GM21786 (cell line): ENCODE measurements around the gene SPNS3.

Experiments
- ATAC-seq: cut with Tn5 transposase; IDR thresholded peaks from one replicate; pipeline ENCODE4 v1.9.1; 2021; ENCODE audit not compliant: unreplicated experiment

Gene SPNS3

DNA sequence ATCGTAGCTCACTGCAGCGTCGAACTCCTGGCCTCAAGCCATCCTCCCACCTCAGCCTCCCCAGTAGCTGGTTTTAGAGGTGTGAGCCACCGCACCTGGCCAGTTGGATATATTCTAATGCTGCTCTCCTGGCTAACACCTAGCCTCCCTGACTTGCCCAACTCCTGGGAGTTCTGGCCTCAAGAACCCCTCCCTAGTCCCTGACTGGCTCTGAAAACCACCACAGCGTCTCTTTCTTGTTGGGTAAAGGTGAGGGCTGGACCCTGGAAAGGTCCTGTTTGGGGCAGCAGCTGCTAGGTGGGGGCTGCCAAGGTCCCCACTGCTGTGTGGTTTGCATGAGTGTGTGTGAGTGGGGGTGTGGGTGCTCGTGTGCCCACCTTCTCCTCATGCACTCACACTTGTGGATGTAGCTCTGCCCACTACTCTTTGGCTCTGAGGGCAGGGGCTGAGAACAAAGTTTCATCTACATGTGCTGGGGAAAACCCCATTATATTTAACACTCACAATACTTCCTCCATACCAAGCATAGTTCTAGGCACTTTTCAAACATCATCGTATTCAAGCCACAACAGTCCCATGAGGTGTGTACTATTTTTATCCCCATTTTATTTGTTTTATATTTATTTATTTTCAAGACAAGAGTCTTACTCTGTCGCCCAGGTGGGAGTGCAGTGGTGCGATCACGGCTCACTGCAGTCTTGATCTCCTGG, 7.1 kb upstream of the SPNS3 start:
- no peak for ATAC-seq

DNA sequence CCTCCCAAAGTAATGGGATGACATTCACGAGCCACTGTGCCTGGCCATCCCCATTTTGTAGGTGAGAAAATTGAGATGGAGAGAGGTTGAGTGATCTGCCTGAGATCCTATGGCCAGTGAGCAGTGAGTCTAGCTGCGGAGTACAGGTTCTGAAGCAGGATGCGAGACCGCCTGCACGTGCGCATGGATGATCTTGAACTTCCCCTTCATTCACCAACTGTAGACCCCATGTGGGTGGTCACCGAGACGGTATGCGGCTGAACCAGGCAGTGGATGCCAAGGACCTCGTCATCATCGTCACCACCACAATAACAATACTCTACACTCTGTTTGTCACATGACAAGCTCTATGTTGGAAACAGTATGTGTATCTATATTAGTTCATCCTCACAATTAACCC, 6.2 kb upstream of the SPNS3 start:
- ATAC-seq, result no peak

DNA sequence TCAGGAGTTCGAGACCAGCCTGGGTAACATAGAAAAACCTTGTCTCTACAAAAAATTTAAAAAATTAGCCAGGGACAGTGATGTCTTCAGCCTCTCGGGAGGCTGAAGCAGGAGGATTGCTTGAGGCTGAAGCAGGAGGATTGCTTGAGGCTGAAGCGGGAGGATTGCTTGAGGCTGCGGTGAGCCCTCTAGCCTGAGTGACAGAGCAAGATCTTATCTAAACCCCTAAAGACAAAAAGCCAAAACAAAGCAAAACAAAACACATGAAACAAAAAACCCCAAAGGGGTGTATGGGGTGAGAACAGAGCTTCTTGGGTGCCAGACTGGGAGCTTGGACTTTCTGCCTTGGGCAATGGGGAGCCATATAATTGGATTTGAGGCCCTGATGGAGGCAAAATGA, 2.6 kb downstream of the SPNS3 start:
- no peak for ATAC-seq

DNA sequence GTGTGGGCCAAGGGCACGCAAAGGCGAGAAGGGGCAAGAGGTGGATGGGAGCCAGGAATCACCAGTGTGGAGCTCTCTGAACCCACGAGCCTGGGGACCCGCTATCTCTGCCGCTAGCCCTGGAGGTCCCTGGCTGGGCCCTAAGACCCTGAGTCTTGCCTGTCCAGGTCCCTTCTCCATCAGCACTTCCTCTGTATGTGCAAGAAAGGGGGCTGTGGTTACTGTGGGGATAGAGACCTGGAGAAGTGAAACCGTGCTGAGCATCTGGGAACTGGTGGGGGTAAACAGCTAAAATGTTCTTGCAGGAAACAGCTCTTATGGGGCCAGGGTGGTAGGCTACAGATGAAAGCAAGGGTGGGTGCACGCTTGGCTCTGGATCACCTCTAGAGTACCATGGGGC, 3.1 kb downstream of the SPNS3 start:
- ATAC-seq, result no peak

DNA sequence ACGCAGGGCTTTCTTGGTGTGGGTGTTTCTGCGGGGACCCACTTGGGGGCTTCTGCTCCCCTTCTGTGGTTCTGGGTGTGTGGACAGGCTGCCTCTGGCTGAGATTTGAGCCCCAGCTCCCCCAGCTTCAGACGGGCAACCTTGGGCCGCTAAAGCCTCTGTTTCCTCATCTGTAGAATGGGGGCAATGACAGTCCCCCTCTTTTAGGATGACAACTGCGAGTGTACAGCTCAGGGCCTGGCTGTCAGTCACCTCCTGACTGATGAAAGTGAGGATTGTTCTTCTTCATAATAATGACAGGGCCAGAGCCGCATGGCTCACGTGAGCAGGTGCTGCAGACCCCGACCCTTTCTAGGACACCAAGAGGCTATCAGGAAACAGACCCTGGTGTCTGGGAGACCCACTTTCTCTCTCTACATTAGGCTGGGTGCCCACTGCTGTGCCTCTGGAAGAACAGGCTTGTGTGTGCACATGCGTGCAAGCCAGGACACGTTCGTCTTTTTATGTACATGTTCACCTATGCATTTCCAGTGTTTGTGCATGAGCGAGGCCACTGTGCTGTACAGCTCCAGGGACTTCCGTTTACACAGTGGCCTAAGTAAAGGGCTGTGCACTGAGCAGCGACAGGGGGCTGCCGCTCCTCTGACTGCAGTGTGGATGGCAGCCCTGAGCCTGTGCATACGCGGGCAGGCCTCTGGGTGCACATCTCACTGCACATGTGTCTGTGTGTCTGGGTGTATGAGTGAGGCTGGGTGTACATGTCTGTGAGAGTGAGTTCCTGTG, 4.6 kb downstream of the SPNS3 start:
- no peak for ATAC-seq

DNA sequence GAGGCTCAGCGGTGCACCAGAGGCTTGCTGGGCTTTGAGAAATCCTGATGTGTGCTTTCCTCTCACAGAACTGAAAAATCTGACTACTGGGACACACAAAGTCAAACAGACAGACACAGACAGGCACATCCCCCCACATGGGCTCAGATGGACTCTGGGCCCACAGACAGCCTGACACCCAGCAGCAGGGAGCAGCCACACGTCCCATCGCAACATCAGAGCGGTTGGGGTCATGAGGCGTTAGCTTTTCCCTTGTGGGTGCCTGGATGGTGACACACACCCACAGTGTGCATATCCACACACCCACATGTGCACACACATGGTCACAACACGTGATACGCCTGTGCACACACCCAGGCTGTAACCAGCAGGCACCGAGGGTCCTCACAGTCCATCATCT, 6.3 kb downstream of the SPNS3 start:
- no peak for ATAC-seq

DNA sequence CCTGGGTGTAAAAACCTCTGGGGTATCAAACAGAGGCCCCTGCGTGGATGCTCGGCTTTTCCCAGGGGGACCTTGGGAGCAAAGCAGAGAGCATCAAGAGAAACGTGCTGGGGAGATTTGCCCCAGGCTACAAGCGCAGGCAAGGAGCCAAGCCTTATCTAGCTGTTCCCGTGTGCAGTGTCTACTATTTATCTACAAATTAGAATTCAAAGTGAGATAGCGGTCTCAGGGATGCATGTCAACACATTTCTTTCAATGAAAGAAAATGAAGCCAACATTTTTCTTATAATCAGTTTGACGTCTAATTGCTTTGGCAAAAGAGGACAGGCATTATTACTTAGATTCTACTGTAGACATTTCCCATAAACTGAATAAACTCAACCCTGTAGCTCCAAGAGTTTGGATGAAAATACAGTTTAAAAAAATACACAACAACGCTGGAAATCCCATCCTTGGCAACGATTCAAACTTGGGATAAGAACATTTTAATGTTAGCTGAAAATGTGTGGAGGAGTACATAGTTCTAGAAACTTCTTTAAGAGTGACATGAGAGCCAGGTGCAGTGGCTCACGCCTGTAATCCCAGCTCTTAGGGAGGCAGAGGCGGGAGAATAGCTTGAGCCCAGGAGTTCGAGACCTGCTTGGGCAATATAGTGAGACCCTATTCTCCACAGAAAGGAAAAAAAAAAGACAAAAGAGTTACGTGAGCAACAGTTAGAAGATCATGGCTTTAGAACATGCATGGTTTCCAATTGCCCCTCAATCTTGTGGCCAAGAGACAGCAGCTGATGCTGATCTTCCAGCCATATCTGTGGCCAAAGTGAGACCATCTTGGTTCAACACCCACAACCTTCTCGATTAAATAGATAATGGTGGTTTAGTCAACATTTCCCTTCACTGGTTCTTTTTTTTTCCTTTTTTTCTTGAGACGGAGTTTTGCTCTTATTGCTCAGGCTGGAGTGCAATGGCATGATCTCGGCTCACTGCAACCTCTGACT, 7.2 kb downstream of the SPNS3 start:
- no peak for ATAC-seq

DNA sequence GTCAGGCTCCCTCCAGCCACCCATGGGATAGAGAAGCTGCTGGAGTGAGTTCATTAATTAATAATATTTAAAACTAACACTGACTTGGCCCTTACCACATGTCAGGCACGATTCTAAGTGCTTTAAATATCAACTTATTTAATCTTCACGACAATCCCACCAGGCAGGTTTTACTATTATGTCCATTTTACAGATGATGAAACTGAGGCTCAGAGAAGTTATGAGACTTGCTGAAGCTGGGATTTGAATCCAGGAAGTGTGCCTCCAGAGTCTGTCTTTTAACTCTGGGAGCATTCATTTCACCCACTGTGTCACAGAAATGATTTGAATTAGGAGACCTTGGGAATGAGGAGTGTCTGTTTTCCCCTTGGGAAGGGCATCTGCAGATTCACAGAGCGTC, 8.8 kb downstream of the SPNS3 start:
- no peak for ATAC-seq

DNA sequence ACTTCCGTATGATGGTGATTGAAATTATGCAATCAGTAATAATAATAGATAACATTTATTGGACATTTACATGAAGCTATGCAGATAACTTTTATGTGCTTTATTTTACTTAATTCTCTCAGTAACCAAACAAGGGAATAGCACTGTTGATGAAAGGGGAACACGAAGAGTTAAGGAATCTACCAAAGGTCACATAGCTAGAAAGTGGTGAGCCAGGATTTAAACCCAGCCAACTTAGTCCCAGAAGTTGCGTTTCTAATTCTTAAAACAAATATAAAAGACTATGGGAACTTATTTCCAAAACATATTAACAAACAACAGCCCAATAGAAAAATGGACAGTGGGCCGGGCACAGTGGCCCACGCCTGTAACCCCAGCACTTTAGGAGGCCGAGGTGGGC, 9.7 kb downstream of the SPNS3 start:
- no peak for ATAC-seq

DNA sequence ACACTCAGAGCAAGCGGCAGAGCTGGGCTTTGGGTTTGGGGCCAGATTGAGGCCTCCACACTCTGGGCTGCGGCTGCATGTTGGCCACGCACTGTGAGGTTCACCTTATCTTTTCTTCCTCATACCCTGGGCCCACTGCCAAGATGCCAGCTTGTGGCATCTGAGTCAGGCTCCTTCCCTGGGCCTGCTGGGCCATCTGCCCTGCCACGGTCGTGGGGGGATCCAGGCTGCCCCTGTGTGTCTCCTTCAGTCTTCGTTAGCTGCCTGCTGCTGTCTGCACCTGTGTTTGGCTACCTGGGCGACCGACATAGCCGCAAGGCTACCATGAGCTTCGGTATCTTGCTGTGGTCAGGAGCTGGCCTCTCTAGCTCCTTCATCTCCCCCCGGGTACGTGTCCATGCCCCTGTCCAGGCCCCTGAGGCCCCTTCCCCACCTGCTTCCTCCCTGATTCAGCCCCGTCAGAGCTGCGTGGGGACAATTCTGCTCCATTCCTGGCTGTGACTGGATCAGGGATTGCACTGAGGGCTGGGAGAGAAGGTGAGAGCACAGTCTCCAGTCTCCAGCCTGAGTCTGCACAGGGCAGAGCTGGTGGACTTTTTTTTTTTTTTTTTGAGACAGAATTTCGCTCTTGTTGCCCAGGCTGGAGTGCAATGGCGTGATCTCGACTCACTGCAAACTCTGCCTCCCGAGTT, 11.2 kb downstream of the SPNS3 start:
- no peak for ATAC-seq

DNA sequence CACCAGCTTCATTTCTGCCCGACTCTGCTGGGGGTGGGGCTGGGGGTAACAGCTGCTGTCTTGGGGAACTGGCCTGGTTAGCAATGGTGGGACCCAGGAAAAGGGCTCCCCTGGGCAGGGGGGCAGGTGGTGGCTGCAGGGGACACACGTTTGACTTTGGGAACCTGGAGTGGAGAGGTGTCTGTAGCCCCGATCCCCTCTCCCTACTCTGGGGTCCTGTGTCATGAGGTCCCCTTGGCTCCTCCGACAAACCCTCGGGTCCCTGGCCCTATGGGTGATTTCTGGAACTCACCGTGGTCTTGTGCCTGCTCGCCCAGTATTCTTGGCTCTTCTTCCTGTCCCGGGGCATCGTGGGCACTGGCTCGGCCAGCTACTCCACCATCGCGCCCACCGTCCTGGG, 12.0 kb downstream of the SPNS3 start:
- no peak for ATAC-seq

DNA sequence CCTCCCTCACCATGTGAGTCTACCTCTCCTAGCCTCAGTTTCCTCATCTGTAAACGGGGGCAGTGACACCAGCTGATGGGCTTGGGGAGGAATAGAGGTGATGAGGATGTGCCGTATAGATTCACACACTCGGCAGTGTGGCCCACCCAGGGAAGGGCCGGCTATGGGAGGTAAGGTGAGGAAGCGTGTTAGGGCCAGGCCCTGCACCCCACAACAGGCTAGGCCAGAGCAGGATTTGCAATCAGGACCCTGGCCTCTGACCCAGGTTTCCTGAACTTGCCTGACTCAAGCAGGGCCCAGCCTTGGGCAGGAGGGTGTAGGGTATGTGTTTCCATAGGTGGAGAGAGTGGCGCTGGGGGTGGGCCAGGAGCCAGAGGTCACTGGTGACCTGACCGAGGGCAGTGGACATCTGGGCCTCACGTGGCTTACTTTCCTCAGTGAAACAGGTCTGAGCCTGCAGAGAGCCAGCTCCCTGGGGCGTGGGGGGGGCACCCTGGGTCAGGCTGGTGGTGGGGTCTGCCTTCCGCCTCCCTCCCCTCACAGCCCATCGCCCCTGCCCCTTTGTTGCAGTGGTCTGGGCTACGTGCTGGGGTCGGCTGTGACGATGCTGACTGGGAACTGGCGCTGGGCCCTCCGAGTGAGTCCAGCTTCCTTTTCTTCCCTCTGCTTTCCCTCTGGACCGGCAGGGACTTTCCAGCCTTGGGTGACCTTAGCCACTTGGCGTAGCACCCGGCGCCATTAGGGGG, 12.8 kb downstream of the SPNS3 start:
- no peak for ATAC-seq

DNA sequence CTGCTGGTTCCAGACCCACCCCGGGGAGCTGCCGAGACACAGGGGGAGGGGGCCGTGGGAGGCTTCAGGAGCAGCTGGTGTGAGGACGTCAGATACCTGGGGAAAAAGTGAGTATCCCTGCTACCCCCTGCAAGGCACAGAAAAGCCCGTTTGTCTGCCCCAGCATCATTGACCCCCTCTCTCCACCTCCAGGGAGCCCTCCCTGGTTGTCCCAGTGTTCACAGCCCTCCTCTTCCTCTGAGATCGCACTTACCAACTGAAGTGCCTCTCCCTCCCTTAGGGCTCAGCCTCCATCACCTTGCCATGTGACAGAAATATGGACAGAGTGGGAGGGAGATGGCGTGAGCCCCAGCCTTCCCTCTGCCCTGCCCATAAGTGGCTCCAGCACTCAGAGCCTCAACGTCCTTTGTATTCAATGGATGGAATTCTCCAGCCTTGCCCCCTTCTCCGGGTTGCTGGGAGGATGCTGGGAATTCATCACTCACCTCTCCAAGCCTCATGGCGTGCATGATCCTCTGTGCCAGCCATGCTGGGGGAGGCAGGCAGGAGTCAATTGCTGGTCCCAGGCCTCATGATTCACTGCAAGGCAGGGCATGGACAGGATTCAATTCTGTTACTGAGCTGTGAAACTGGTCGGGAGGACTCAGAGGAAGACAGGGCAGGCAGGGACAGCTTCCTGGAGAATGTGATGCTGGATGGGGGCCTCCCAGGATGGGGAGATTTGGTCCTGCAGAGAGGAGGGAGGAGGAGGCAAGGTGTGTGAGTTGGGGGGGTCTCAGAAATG, 14.6 kb downstream of the SPNS3 start:
- no peak for ATAC-seq

DNA sequence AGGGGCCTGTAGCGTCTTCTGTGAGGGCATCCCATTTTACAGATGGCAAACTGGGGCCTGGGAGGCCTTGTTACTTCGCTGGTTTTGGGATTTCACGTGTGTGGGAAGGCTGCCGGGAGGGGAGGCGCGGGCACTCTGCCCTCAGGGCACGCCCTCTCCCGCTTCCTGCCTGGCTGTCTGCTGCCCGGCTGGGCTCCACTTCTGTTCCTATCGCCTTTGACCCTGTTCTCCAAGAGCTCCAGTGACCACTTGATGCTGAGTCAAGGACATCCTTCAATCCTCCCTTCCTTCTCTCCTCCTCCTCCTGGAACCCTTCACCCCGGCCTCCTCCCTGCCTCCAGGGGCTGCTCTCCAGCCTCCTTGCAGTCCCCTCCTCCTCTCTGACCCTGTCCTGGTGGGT, 16.0 kb downstream of the SPNS3 start:
- ATAC-seq, result no peak

DNA sequence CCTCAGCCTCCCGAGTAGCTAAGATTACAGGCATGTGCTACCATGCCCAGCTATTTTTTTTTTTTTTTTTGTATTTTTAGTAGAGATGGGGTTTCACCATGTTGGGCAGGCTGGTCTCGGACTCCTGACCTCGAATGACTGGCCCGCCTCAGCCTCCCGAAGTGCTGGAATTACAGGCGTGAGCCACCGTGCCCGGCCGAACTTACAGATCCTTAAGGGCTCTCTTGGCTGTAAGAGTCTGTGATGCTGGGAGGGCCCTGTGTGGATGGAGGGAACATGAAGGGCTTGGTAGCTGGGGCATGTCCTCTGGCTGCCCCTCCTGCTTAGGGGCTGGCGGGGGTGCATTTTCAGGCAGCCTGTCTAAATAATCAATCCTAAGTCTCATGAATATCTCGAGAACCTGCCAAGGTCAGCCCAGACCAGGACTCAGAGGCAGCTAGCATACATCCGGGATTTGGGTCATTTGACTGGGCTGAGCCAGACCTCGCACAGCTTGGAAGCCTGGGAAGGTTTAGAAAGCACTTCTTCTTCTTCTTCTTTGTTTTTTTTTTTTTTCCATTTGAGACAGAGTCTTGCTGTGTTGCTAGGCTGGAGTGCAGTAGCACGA, 17.1 kb downstream of the SPNS3 start:
- no peak for ATAC-seq

DNA sequence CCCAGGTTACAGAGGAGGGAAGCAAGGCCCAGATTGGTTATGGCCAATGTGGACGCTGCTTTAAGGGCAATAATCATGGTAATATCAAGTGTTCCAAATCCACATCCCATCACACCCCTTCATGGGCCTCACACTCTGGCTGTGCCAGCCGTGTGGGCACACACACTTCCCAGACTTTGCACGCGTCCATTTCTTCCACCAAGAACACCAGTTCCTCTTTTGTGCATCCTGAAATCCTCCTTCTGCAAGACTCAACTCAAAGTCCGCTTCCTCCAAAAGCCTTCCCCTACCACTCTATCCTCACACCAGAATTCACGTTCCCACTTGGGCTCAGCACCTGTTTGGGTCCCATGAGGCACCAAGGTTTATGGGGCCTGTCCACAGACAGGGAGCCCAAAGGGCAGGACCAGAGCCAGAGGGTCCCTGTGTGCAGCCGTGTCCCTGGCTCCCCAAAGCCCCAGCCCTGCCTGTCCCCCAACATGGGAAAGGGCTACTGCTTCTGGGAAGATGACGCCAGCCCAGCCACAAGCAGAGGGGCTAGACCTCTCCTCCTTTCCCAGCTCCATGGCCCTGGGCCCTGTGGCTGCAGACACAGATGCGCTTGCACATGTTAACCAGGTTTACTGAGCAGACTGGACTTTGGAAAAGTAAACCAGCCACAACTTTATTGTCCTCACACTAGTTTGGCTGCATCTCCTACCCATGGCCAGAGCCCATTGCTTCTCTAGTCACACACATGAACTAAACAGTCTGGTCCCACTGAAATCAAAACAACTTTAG, 20.3 kb downstream of the SPNS3 start:
- ATAC-seq, result no peak

DNA sequence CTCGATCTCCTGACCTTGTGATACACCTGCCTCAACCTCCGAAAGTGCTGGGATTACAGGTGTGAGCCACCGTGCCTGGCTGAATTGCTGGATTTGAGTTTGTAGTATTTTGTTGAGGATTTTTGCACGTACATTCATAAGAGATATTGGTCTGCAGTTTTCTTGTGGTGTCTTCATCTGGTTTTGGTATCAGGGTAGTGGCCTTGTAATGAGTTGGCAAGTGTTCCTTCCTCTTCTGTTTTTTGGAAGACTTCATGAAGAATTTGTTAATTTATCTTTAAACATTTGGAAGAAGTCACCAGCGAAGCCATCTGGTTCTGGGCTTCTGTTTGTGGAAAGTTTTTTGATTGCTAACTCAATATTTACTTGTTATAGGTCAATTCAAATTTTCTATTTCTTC, 26.9 kb downstream of the SPNS3 start:
- no peak for ATAC-seq

DNA sequence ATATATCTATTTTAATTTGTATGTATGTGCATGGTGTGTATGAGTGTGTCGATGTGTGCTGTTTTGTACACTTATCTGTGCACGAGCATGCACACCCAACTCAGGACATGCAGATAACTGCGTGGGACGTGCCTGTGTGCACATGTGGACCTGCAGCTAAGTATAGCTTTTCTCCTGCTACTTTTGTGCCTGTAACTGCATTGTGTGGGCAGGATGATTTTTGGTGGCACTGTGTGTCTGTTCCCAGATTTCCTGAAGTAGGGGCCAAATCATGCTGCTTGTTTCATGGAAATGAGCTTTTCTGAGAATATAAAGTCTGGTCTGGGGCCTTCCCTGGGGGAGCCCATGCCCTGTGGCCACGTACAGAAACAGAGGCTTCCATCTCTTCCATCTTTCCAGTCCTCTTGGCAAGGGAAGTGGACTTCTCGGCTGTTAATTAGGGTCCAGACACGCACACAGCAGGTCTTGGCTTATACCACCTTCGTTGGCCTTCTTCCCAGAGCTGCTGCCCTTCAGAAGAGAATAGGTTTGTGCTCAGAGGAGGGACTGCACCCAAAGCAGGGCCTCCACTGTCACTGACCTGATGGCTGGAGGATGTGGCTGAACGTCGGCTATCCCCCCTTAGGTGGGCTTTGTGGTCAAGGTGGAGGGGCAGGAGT, 30.2 kb downstream of the SPNS3 start:
- ATAC-seq, result no peak
